Hepatocyte (in vitro differentiated cells): Measurements from ENCODE around the gene CX3CL1. TPM values are rescaled to one million over a fixed set of nuclear protein-coding genes. Genes with fewer than 3 reads are reported as not detected.

Experiments used
- DNase-seq: peaks from one replicate; pipeline ENCODE4 v3.0.0-alpha.2; 2016; ENCODE audit warnings: low spot score
- H2AFZ ChIP-seq: fragments of 200-600 bp; sonication (generic); 2 replicates; pipeline ENCODE4 v1.6.0; 2016; ENCODE audit warnings: antibody characterized with exemption, mild to moderate bottlenecking
- H3K27ac ChIP-seq: fragments of 200-600 bp; sonication (generic); 2 replicates; pipeline ENCODE4 v1.5.1; 2016; ENCODE audit warnings: mild to moderate bottlenecking
- H3K27me3 ChIP-seq: fragments of 200-600 bp; sonication (generic); 2 replicates; pipeline ENCODE4 v1.6.1; 2016
- H3K36me3 ChIP-seq: fragments of 200-600 bp; sonication (generic); replicated peaks from 2 replicates; pipeline ENCODE4 v1.5.1; 2016; ENCODE audit warnings: low read depth; ENCODE audit not compliant: insufficient read depth
- H3K4me1 ChIP-seq: fragments of 200-600 bp; sonication (generic); 2 replicates; pipeline ENCODE4 v1.5.1; 2016; ENCODE audit warnings: mild to moderate bottlenecking, moderate library complexity; ENCODE audit not compliant: insufficient read depth
- H3K4me2 ChIP-seq: fragments of 200-600 bp; sonication (generic); 2 replicates; pipeline ENCODE4 v1.6.0; 2016
- H3K4me3 ChIP-seq: fragments of 200-600 bp; sonication (generic); 2 replicates; pipeline ENCODE4 v1.5.1; 2016; ENCODE audit warnings: mild to moderate bottlenecking
- H3K79me2 ChIP-seq: fragments of 200-600 bp; sonication (generic); 2 replicates; pipeline ENCODE4 v1.6.0; 2017; ENCODE audit warnings: mild to moderate bottlenecking
- H3K9me2 ChIP-seq: fragments of 200-600 bp; sonication (generic); replicated peaks from 2 replicates; pipeline ENCODE4 v1.6.0; 2017; ENCODE audit warnings: mild to moderate bottlenecking; ENCODE audit not compliant: insufficient read depth
- H3K9me3 ChIP-seq: fragments of 200-600 bp; sonication (generic); 2 replicates; pipeline ENCODE4 v1.5.1; 2016; ENCODE audit warnings: low read depth, mild to moderate bottlenecking
- H4K20me1 ChIP-seq: fragments of 200-600 bp; sonication (generic); 2 replicates; pipeline ENCODE4 v1.6.0; 2016; ENCODE audit warnings: mild to moderate bottlenecking; ENCODE audit not compliant: insufficient read depth, poor library complexity, severe bottlenecking
- EZH2 ChIP-seq: fragments of 200-600 bp; sonication (generic); IDR thresholded peaks from 2 replicates; pipeline ENCODE4 v1.6.1; 2016; ENCODE audit warnings: antibody characterized with exemption, mild to moderate bottlenecking, borderline replicate concordance
- EZH2phosphoT487 ChIP-seq: fragments of 200-600 bp; sonication (generic); IDR thresholded peaks from one replicate; pipeline ENCODE4 v1.6.1; 2018; ENCODE audit warnings: antibody characterized with exemption, mild to moderate bottlenecking, low read depth, moderate library complexity; ENCODE audit not compliant: unreplicated experiment, severe bottlenecking
- WGBS: methylation state at CpG from one replicate; pipeline ENCODE4 v1.1.6; 2016; ENCODE audit warnings: low lambda C conversion rate; ENCODE audit errors: missing lambda C conversion rate; 5-methylcytosine and 5-hydroxymethylcytosine counted together
- polyA plus RNA-seq: library from polyadenylated mRNA; unstranded; fragments of >200 nt; fragmentation: Nextera tagmentation; extraction: Ambion mirVana; gene quantifications from 2 replicates; pipeline ENCODE4 v1.2.1, GENCODE V29; 2016
- total RNA-seq: library from RNA; depleted of rRNA; stranded (reverse); fragments of >200 nt; gene quantifications from 2 replicates; pipeline ENCODE4 v1.2.3, GENCODE V29; 2014
- TF ChIP-seq, protein P1 (sequence below): fragments of 200-600 bp; sonication (generic); IDR thresholded peaks from 2 replicates; pipeline ENCODE4 v1.5.1; 2016; ENCODE audit warnings: antibody characterized with exemption, mild to moderate bottlenecking; ENCODE audit not compliant: poor library complexity

The CX3CL1 gene
- total and polyA plus RNA-seq, 2 experiments from 2014 or later: 6.6 to 9.4 TPM

DNA sequence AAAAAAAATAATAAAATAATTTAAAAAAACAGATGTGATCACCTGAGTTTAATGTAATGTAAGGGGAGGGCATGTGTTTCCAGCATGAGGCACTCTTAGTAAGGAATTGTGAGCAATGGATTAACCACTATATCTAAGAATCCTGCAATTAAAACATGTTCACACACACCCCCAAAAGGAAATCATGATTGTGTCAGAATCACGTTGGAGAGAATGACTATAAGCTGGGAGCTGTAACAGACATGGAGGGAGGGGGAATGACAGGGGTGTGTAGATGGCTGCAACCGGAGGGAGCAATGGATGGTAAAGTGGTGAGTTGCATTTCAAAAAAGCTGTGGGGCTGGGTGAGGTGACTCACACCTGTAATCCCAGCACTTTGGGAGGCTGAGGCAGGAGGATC is 27.3 kb upstream of the CX3CL1 start:
- Histone ChIP-seq H3K9me3 (no peaks in the 10 kb centered on the region), H3K27me3 (peaks cover 2% of the 10 kb centered on the region), H3K4me3 (no peak overlapping the region), H3K79me2 (no peaks in the 10 kb centered on the region), H3K4me2 (no peak overlapping the region), H2AFZ (no peak overlapping the region), H3K27ac (no peak overlapping the region), H4K20me1 (no peaks in the 10 kb centered on the region), H3K4me1 (no peaks in the 10 kb centered on the region), H3K9me2 (no peaks in the 10 kb centered on the region), H3K36me3 (no peaks in the 10 kb centered on the region)
- 76% methylated on average over 2 of the region's 2 CpGs for WGBS
- no peak for DNase-seq
- no peak for TF ChIP-seq EZH2phosphoT487
- no peak for TF ChIP-seq EZH2
- TF ChIP-seq, protein P1, sequence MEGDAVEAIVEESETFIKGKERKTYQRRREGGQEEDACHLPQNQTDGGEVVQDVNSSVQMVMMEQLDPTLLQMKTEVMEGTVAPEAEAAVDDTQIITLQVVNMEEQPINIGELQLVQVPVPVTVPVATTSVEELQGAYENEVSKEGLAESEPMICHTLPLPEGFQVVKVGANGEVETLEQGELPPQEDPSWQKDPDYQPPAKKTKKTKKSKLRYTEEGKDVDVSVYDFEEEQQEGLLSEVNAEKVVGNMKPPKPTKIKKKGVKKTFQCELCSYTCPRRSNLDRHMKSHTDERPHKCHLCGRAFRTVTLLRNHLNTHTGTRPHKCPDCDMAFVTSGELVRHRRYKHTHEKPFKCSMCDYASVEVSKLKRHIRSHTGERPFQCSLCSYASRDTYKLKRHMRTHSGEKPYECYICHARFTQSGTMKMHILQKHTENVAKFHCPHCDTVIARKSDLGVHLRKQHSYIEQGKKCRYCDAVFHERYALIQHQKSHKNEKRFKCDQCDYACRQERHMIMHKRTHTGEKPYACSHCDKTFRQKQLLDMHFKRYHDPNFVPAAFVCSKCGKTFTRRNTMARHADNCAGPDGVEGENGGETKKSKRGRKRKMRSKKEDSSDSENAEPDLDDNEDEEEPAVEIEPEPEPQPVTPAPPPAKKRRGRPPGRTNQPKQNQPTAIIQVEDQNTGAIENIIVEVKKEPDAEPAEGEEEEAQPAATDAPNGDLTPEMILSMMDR: no peak

DNA sequence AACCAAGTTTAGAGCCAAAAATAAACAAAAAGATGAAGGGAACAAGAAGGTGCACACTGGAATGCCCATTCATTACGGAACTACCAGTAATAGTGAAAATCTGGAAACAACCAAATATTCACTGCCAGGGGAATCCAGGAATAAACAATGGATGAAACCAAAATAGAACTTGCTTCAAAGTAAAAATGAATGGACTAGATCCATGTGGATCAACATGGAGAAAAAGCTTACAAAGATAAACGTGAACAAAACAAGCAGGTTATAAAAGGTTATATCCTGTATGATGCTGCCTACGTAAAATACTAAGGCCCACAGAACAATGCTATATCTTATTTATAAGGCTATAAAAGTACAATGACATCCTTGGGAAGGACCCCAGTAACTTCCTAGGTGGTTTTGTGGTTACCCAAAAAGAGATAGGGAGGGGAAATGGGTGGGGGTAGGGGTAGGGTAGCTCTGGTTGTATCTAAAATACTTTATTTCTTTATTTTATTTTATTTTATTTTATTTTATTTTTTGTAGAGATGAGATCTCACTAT is 26.6 kb upstream of the CX3CL1 start:
- H3K36me3 ChIP-seq: no peaks in the 10 kb centered on the region
- 69% methylated on average over 3 of the region's 3 CpGs for WGBS
- H3K4me3 ChIP-seq: no peak overlapping the region

GRCh38 chr16:57347858-57348257 is 24.4 kb upstream of the CX3CL1 start:
- H3K27me3 ChIP-seq: peaks cover 2% of the 10 kb centered on the region
- 94% methylated on average over 6 of the region's 6 CpGs for WGBS
- no peaks in the 10 kb centered on the region for H3K9me3 ChIP-seq
- no peak overlapping the region for H3K27ac ChIP-seq
- TF ChIP-seq, protein P1: no peak
- TF ChIP-seq EZH2 (no peak), EZH2phosphoT487 (no peak)
- H2AFZ ChIP-seq: no peak overlapping the region
- H3K9me2 ChIP-seq: no peaks in the 10 kb centered on the region
- no peak for DNase-seq
- no peaks in the 10 kb centered on the region for H3K4me1 ChIP-seq
- no peaks in the 10 kb centered on the region for H3K36me3 ChIP-seq
- H3K79me2 ChIP-seq: no peaks in the 10 kb centered on the region
- H4K20me1 ChIP-seq: no peaks in the 10 kb centered on the region
- no peak overlapping the region for H3K4me2 ChIP-seq
- no peak overlapping the region for H3K4me3 ChIP-seq

More for the DNA sequence above, 26.6 kb upstream of the CX3CL1 start:
- no peaks in the 10 kb centered on the region for H4K20me1 ChIP-seq
- H3K27me3 ChIP-seq: peaks cover 2% of the 10 kb centered on the region
- DNase-seq: no peak
- no peaks in the 10 kb centered on the region for H3K79me2 ChIP-seq
- no peak overlapping the region for H2AFZ ChIP-seq
- H3K4me2 ChIP-seq: no peak overlapping the region
- H3K4me1 ChIP-seq: no peaks in the 10 kb centered on the region
- no peak overlapping the region for H3K27ac ChIP-seq
- H3K9me3 ChIP-seq: no peaks in the 10 kb centered on the region
- H3K9me2 ChIP-seq: no peaks in the 10 kb centered on the region
- TF ChIP-seq EZH2phosphoT487 (no peak), EZH2 (no peak)
- TF ChIP-seq, protein P1: no peak

- no peak overlapping the region for H3K4me3 ChIP-seq
- no peak for DNase-seq
- no peaks in the 10 kb centered on the region for H3K4me1 ChIP-seq
- no peaks in the 10 kb centered on the region for H4K20me1 ChIP-seq
- no peak overlapping the region for H3K27ac ChIP-seq
- H2AFZ ChIP-seq: no peak overlapping the region
- WGBS: 87% methylated on average over 2 of the region's 2 CpGs
- TF ChIP-seq EZH2phosphoT487: no peak
- no peak for TF ChIP-seq EZH2
- TF ChIP-seq, protein P1: no peak
- H3K27me3 ChIP-seq: peaks cover 2% of the 10 kb centered on the region
- H3K4me2 ChIP-seq: no peak overlapping the region
- H3K9me3 ChIP-seq: no peaks in the 10 kb centered on the region
- no peaks in the 10 kb centered on the region for H3K79me2 ChIP-seq
- no peaks in the 10 kb centered on the region for H3K36me3 ChIP-seq
- H3K9me2 ChIP-seq: no peaks in the 10 kb centered on the region
These were observed 24.0 kb upstream of the CX3CL1 start for GRCh38 chr16:57348327-57348726.
